PC-3 (cell line): ENCODE measurements around the gene SLC39A11. TPM values are rescaled to one million over a fixed set of nuclear protein-coding genes. Genes with fewer than 3 reads are reported as not detected.

Experiments used
- ATAC-seq: fragments of 200-7000 bp; cut with Tn5 transposase; 2 replicates; pipeline ENCODE4 v1.9.1; 2020; ENCODE audit warnings: mild to moderate bottlenecking, moderate library complexity
- BruUV-seq: library from RNA; stranded (reverse); fragments of 400-500 nt; replicated peaks from 2 replicates; lab custom pipeline; 2021; lab: Mats Ljungman, UMichigan
- CTCF ChIA-PET: fragments of 300-600 bp; sonication (Branson Sonifier 250); formaldehyde crosslinking; loops from one replicate; lab custom pipeline; 2022; ENCODE audit warnings: antibody characterized with exemption; lab: Charles Lee
- POLR2A ChIA-PET: fragments of 300-600 bp; sonication (Branson Sonifier 250); formaldehyde crosslinking; loops from one replicate; lab custom pipeline; 2022; ENCODE audit warnings: antibody characterized with exemption; ENCODE audit not compliant: unreplicated experiment; lab: Charles Lee
- DNase-seq: peaks from one replicate; pipeline ENCODE4 v3.0.0-alpha.2; 2015
- H2AFZ ChIP-seq: fragments of 300-600 bp; sonication (generic); 2 replicates; pipeline ENCODE4 v1.6.0; 2016; ENCODE audit warnings: antibody characterized with exemption, low read length
- H3F3A ChIP-seq: fragments of 300-600 bp; sonication (generic); one replicate; pipeline ENCODE4 v1.6.0; 2017; ENCODE audit warnings: antibody characterized with exemption, low read length, control low read depth, mild to moderate bottlenecking; ENCODE audit not compliant: unreplicated experiment
- H3K27ac ChIP-seq: fragments of 300-600 bp; sonication (generic); 2 replicates; pipeline ENCODE4 v1.5.1; 2016; ENCODE audit warnings: mild to moderate bottlenecking, low read length
- H3K27me3 ChIP-seq: fragments of 300-600 bp; sonication (generic); 2 replicates; pipeline ENCODE4 v1.6.1; 2016; ENCODE audit warnings: low read length, mixed read lengths
- H3K36me3 ChIP-seq: fragments of 300-600 bp; sonication (generic); 2 replicates; pipeline ENCODE4 v1.6.1; 2016; ENCODE audit warnings: low read depth, mixed run types, low read length, mixed read lengths
- H3K4me1 ChIP-seq: fragments of 300-600 bp; sonication (generic); 2 replicates; pipeline ENCODE4 v1.5.1; 2016; ENCODE audit warnings: low read length; ENCODE audit not compliant: insufficient read depth
- H3K4me2 ChIP-seq: fragments of 300-600 bp; sonication (generic); 2 replicates; pipeline ENCODE4 v1.6.0; 2016; ENCODE audit warnings: low read length
- H3K4me3 ChIP-seq: fragments of 300-600 bp; sonication (generic); 2 replicates; pipeline ENCODE4 v1.5.1; 2016; ENCODE audit warnings: mild to moderate bottlenecking, low read length, mixed read lengths
- H3K79me2 ChIP-seq: fragments of 300-600 bp; sonication (generic); 2 replicates; pipeline ENCODE4 v1.6.1; 2017; ENCODE audit warnings: low read length, mixed read lengths
- H3K9ac ChIP-seq: fragments of 300-600 bp; sonication (generic); 2 replicates; pipeline ENCODE4 v1.6.0; 2016; ENCODE audit warnings: mild to moderate bottlenecking, low read length
- H3K9me2 ChIP-seq: fragments of 300-600 bp; sonication (generic); replicated peaks from 2 replicates; pipeline ENCODE4 v1.6.1; 2016; ENCODE audit warnings: mixed run types, low read length, mixed read lengths
- H3K9me3 ChIP-seq: fragments of 300-600 bp; sonication (generic); 2 replicates; pipeline ENCODE4 v1.6.1; 2016; ENCODE audit warnings: low read length, mixed read lengths
- H4K20me1 ChIP-seq: fragments of 300-600 bp; sonication (generic); 2 replicates; pipeline ENCODE4 v1.6.1; 2016; ENCODE audit warnings: low read length, mixed read lengths
- EZH2 ChIP-seq: fragments of 300-600 bp; sonication (generic); IDR thresholded peaks from one replicate; pipeline ENCODE4 v1.6.1; 2017; ENCODE audit warnings: antibody characterized with exemption, mild to moderate bottlenecking, low read length; ENCODE audit not compliant: unreplicated experiment
- EZH2phosphoT487 ChIP-seq: fragments of 300-600 bp; sonication (generic); IDR thresholded peaks from 2 replicates; pipeline ENCODE4 v1.6.1; 2018; ENCODE audit warnings: mild to moderate bottlenecking, antibody characterized with exemption, low read length, borderline replicate concordance
- intact Hi-C: fragments of 100-400 bp; cut with micrococcal nuclease; formaldehyde crosslinking; loops from 2 replicates; pipeline ENCODE4 v1.9.0; 2023
- total RNA-seq: library from RNA; depleted of rRNA; stranded (reverse); fragments of >200 nt; gene quantifications from 2 replicates; pipeline ENCODE4 v1.2.3, GENCODE V29; 2014
- TF ChIP-seq, protein P1 (sequence below): fragments of 300-600 bp; sonication (generic); conservative IDR thresholded peaks from 2 replicates; pipeline ENCODE4 v1.5.1; 2017; ENCODE audit warnings: antibody characterized with exemption, low read depth, mild to moderate bottlenecking, low read length

The SLC39A11 gene
- total RNA-seq, 1 experiment from 2014 or later = 37.7 TPM

DNA sequence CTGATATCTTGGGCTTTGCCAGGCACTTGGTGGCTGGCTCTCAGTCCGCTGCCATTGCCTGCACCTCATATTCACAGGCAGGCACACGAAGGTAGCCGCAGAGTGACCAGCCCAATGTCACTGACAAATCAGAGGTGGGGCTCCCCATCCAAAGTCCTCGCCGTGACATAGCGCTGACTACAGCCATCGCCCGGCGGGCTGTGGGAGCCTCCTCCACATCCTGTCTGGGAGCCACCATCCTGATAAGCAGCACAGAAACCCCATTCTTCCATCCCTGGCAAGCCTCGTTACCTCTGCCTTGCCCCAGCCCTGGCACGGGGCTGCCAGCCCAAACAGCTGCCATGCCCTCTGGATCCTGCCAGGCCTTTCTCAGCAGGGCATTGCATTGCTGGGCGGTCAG, 437.8 kb downstream of the SLC39A11 start:
- no peak overlapping the region for H3K27ac ChIP-seq
- TF ChIP-seq, protein P1, sequence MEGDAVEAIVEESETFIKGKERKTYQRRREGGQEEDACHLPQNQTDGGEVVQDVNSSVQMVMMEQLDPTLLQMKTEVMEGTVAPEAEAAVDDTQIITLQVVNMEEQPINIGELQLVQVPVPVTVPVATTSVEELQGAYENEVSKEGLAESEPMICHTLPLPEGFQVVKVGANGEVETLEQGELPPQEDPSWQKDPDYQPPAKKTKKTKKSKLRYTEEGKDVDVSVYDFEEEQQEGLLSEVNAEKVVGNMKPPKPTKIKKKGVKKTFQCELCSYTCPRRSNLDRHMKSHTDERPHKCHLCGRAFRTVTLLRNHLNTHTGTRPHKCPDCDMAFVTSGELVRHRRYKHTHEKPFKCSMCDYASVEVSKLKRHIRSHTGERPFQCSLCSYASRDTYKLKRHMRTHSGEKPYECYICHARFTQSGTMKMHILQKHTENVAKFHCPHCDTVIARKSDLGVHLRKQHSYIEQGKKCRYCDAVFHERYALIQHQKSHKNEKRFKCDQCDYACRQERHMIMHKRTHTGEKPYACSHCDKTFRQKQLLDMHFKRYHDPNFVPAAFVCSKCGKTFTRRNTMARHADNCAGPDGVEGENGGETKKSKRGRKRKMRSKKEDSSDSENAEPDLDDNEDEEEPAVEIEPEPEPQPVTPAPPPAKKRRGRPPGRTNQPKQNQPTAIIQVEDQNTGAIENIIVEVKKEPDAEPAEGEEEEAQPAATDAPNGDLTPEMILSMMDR = no peak

DNA sequence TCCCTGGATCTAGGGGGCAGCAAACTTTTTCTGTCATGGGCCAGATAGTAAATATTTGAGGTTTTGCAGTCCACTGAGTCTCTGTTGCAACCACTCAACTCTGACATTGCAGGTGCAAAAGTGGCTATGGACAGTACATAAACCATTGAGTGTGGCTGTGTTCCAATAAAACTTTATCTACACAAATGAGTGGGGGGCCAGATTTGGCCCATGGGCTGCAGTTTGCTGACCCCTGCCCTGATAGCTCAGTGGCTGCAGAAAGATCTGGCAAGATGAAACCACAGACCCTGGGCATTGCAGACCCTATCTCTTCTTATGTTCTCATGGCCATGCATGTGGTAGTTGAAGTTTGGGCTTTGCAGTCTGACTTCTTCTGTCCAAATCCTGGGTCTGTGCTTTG, 440.5 kb downstream of the SLC39A11 start:
- DNase-seq = no peak
- intact Hi-C loops = no loop called here

More for the DNA sequence above, 437.8 kb downstream of the SLC39A11 start:
- POLR2A ChIA-PET = no interaction called here
- H3K27me3 ChIP-seq = no peaks in the 10 kb centered on the region
- H3F3A ChIP-seq = no peaks in the 10 kb centered on the region
- CTCF ChIA-PET = interaction anchor here (1.0 kb wide), 1 partner anchor 71 kb away, joined by 3 read pairs; no protein-coding TSS in a partner anchor
- H4K20me1 ChIP-seq = no peaks in the 10 kb centered on the region
- no peaks in the 10 kb centered on the region for H3K79me2 ChIP-seq
- H3K9me2 ChIP-seq = no peaks in the 10 kb centered on the region
- DNase-seq = no peak
- H3K4me3 ChIP-seq = no peak overlapping the region
- H3K36me3 ChIP-seq = no peaks in the 10 kb centered on the region
- ATAC-seq = no peak
- BruUV-seq = no TSS peak
- no peaks in the 10 kb centered on the region for H3K9me3 ChIP-seq
- intact Hi-C loops = no loop called here
- H3K4me2 ChIP-seq = no peak overlapping the region
- peaks cover 21% of the 10 kb centered on the region for H3K4me1 ChIP-seq
- no peak overlapping the region for H2AFZ ChIP-seq
- H3K9ac ChIP-seq = no peak overlapping the region

DNA sequence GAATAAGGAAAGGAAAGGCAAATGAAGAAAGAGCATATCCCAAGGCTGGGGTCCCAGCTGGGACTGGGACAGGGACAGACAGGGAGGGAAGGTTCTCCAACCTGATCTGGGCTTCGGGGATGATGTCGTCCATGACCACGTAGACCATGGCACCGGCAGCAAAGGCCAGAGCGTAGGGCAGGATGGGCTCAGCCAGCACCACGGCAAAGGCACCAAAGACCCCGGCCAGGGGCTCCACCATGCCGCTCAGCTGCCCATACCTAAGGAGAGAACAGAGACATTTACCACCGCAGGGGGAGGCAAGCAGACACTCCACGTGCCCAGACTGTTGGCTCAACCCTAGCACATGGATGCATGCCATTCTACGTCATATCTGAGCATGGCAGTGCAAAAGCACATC, 443.8 kb downstream of the SLC39A11 start:
- Histone ChIP-seq H3K4me1 (peaks cover 16% of the 10 kb centered on the region), H3K9me3 (no peaks in the 10 kb centered on the region), H3K9ac (no peak overlapping the region), H3F3A (no peaks in the 10 kb centered on the region), H3K27ac (no peak overlapping the region), H3K27me3 (no peaks in the 10 kb centered on the region), H2AFZ (no peak overlapping the region), H3K9me2 (no peaks in the 10 kb centered on the region), H3K79me2 (no peaks in the 10 kb centered on the region), H4K20me1 (no peaks in the 10 kb centered on the region), H3K4me3 (no peak overlapping the region), H3K4me2 (no peak overlapping the region), H3K36me3 (no peaks in the 10 kb centered on the region)
- ChIA-PET CTCF (no interaction called here), POLR2A (no interaction called here)
- TF ChIP-seq EZH2phosphoT487 (no peak), EZH2 (no peak)
- TF ChIP-seq, protein P1 = no peak
- intact Hi-C loops = no loop called here
- no peak for ATAC-seq
- no peak for DNase-seq
- BruUV-seq = no TSS peak

More for the DNA sequence above, 440.5 kb downstream of the SLC39A11 start:
- no peak overlapping the region for H3K27ac ChIP-seq
- ChIA-PET CTCF (no interaction called here), POLR2A (no interaction called here)
- no peaks in the 10 kb centered on the region for H3K9me3 ChIP-seq
- H4K20me1 ChIP-seq = no peaks in the 10 kb centered on the region
- no peak overlapping the region for H3K4me3 ChIP-seq
- TF ChIP-seq EZH2phosphoT487 = no peak
- TF ChIP-seq EZH2 = no peak
- TF ChIP-seq, protein P1 = no peak
- no peak for ATAC-seq
- peaks cover under 1% of the 10 kb centered on the region; the same call in 1 of the 2 replicates for H3K4me1 ChIP-seq
- H2AFZ ChIP-seq = no peak overlapping the region
- no peaks in the 10 kb centered on the region for H3K36me3 ChIP-seq
- no TSS peak for BruUV-seq
- no peak overlapping the region for H3K9ac ChIP-seq
- H3K4me2 ChIP-seq = no peak overlapping the region
- no peaks in the 10 kb centered on the region for H3K27me3 ChIP-seq
- no peaks in the 10 kb centered on the region for H3K79me2 ChIP-seq
- H3K9me2 ChIP-seq = no peaks in the 10 kb centered on the region
- no peaks in the 10 kb centered on the region for H3F3A ChIP-seq
